ENCODE measurements around the gene RSPH1.

- TF ChIP-seq SMC3 (IDR thresholded peaks at IDR 0.05) (no peak), KDM1A (IDR thresholded peaks at IDR 0.05; ENCODE audit: low read depth) (no peak), MAFK (IDR thresholded peaks at IDR 0.05; ENCODE audit: partially characterized antibody) (no peak), CEBPB (IDR thresholded peaks at IDR 0.05) (no peak), CTCF (IDR thresholded peaks at IDR 0.05) (no peak)
Measured at GRCh38 chr21:42460391-42461184, 35.4 kb downstream of the RSPH1 start.
